Activated CD8-positive, alpha-beta memory T cell treated with anti-CD3 and anti-CD28 coated beads, Interleukin-2, amount 50 U/mL, for 1 hour (primary cell): ENCODE results near the gene KRTAP5-2.
"Not testable (repeated sequence)": the region's sequence is repeated elsewhere in the genome, so short reads cannot be mapped to it uniquely, and the experiment has no call there.

Experiments used
- DNase-seq: peaks from one replicate; pipeline ENCODE4 v3.0.0-alpha.2; 2020; ENCODE audit errors: extremely low read depth

The KRTAP5-2 gene

GRCh38 chr11:1597994-1598380 lies at the start of gene KRTAP5-2:
Gene KRTAP5-2 (minus strand): TSS chr11:1598294. CDS start chr11:1598250, 44 bp downstream.
- DNase-seq, result no peak

GRCh38 chr11:1646540-1646939 lies 48.4 kb upstream of the KRTAP5-2 start:
- DNase-seq, result not testable (repeated sequence)

DNA sequence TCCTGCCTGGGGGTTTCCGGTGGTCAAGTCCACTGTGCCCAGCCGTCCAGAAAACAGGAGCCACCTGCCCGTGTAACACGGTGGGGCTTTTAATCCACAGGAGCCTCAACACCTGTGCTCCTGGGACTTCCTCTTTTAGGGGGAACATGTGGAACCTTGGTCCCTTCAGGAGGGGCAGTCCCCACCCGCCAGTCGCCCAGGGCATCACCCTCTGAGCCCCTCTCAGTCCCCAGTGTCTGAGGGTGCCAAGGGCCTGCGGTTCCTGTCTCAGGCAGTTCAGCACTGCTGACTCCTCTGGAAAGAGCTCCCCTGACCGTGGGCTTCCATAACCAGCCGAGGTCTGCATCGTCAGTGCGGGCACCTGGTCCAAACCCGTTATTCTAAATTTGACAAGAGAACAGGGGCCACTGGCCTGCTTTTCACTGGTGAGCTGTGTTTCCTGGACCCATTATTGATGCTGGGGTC lies 47.3 kb upstream of the KRTAP5-2 start:
- DNase-seq, result no peak

DNA sequence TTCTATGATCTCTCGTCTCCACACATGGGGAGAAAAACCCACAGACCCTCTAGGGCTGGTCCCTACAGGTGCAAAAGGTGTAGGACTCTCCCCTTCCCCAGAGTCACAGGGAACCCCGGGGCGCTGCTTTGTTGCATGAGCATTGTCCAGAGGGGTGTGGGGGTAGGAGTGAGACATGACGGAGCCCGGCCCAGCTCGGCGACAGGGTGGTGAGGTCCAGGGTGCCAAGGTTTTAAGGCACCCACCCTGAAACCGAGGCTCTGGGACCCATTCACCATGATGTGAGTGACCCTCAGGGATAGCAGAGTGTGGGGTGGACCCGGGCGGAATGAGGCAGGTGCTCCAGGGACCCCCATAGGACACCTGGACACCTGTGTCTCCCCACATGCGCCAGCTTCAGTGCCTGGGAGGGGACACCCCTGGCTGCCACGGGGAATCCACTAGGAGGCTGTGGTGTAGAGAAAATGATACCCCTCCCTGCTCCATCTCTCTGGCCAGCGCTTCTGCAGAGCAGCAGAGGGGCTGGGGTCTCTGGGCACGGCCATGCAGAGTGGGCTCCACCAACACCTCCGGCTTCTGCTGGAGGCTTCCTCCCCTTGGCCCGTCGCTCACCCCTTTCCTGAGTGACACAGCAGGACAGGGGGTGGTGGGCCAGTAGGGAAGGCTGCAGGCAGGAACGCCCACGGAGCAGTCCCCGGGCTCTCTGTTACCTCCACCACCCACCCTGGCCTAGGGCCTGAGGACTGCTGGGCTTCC lies 46.7 kb upstream of the KRTAP5-2 start:
- DNase-seq, result no peak

DNA sequence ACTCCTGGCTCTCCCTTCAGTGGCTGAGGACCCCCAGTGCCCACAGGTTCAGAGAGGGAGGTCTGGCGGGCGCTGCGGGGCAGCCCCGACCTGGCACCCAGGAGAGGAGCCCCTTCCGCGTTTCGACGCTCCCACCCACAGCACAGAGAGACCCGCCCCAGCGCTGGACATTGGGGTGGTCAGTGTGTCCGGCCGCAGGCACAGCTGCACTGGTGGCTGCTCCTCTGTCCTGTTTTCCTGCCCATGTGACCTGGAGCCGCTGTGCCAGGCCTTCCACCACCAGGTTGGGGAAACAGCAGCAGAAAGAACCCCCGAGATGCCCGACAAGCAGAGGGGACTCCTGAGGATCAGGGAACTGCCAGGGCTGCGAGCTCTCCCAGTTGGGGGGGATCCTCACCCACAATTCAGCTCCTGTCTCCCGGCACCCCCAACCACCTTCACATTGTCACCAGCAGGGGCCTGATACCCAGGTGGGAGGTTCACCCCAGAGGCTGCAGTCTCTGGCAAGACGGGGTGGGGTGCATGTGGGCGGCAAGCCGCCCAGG lies 45.1 kb upstream of the KRTAP5-2 start:
- no peak for DNase-seq

DNA sequence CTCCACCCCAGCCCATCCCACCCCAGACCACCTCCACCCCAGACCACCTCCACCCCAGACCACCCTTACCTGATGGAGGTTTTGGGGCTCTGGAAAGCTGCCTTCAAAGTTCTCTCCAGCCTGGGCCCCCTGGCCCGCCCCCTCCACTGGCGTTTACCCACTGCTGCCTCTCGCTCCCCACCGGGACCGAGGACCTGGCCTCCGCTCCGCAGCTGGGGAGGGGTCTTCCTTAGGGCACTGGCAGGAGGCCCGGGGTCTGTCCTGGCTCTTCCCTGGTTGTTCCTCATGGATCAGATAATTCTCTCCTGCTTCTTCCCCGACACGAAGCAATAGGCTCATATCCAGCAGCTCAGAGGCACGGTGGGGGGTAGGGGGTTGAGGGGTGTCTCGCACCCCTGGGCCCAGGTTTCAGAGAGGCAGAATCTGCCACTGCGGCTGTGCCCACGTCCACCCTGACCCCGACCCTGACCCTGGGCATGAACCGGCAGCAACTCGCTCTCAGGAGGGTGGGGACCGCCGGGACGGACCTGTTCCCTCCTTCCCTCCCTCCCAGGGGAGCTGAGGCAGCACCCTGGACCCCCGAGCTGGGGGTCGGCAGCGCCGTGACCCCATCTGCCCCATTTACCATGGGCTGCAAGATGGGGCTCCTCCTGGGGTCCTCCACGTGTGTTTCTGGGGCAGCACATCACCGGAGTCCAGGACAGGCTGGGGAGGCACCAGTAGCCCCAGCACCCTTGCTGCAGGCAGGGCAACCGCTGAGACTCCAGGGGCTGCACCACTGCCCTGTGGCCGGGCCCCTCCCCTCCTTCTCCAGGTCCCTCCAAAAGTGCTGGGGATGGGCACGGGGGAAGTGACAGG lies 44.4 kb upstream of the KRTAP5-2 start:
- DNase-seq, result no peak

DNA sequence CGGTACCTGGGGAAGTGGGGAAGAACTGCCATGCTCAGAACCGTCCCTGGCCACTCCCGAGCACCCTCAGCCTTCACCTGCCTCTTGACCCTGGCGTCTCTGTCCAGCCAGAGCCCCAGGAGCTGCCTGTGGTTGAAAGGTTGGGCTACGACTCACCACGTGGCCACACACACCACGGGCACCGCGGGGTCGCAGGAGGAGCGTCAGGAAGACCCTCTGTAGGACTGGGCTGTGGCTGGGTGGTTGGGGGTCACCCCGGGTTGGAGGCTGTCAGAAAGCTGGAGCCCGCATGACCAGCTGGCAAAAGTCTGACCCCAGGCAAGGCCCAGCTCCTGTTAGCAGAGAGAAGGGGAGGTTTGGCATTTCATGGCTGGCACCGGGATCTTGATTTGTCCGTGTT lies 43.0 kb upstream of the KRTAP5-2 start:
- DNase-seq, result no peak

DNA sequence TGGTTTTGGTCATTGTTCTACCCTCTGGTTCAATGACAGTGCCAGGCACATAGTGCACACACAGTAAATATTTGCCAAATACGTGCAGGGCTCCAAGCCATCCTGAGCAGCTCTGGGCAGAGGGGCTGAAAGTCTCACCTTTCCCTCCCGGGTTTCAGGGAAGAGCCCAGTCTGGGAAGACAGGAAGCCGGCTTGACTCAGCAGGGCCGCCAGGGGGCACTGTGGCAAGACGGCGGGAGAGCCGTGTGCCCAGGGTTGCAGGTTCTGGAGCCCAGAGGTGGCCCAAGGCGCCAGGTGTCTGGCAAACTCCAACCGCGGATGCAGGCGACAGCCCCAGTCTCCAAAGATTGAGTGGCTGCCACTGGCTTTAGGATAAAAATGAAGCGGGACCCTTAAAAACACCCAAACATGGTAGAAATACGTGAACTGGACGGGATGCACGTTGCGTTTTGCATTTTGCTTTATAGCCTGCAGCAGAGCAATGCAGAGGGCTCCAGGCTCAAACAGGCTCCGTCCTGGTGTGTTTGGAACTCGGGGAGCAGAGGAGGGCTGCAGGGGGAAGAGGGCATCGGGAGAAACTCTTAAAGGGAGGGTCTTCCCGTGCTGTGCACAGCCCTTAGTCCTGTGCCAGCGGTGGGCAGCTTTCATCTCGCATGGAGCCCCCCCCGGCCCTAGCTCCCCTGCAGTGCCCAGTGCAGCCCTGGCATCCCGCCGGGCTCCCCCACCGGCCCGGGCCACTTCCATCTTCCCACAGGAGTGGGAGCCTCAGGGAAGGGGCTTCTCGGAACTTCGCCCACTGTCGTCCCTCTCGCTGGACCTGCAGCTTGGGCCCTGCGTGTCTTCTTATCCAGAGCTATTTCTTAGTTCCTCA lies 42.2 kb upstream of the KRTAP5-2 start:
- DNase-seq, result no peak

- DNase-seq, result no peak
These were observed 41.6 kb upstream of the KRTAP5-2 start for GRCh38 chr11:1639666-1640065.

- no peak for DNase-seq
These were observed 41.1 kb upstream of the KRTAP5-2 start for GRCh38 chr11:1639102-1639620.

GRCh38 chr11:1638344-1638743 lies 40.2 kb upstream of the KRTAP5-2 start:
- no peak for DNase-seq

DNA sequence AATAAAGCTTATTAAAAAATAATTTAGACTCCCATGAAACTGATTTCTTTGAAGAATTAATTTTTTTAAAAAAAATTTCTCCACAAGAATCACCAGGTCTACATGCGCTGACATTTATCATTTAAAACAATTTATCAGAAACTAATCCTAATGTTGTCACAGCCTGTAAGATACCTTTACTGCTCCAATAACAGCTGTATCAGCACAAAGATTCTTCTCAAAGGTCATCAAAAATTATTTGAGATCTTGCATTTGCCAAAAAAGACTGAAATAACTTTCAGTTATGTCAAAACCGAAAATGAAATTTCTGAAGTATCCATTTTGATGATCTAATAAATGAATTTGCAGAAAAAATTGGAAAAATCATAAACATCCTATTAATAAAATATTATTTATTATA lies 39.5 kb upstream of the KRTAP5-2 start:
- DNase-seq, result no peak

GRCh38 chr11:1636291-1636950 lies 38.3 kb upstream of the KRTAP5-2 start:
- no peak for DNase-seq

DNA sequence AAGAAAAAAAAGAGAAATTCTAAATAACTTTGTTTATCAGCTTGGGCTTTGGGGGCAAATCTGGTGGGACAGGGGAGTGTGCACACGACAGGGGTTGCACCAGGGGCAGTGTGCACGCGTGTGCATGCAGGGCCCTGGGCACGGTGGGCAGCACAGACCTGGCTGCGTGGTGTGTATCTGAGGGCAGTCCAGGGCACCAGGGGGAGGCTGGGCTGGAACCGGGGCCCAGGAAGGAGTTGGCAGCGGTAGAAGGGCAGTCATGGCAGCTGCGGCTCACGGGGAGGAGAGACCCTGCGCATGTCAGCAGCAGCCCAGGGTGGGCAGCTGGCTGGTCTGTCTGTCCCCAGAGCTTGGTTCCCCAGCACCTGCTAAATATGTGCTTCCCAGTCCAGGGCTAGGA lies 35.8 kb upstream of the KRTAP5-2 start:
- DNase-seq, result no peak

- DNase-seq, result no peak
These were observed 34.1 kb upstream of the KRTAP5-2 start for GRCh38 chr11:1632053-1632714.

GRCh38 chr11:1631066-1631568 lies 33.0 kb upstream of the KRTAP5-2 start:
- no peak for DNase-seq

GRCh38 chr11:1630271-1630670 lies 32.2 kb upstream of the KRTAP5-2 start:
- DNase-seq, result no peak

GRCh38 chr11:1629326-1630185 lies 31.5 kb upstream of the KRTAP5-2 start, which contains the start of gene KRTAP5-5:
Gene KRTAP5-5 (plus strand): TSS chr11:1629775. CDS start chr11:1629841, 66 bp downstream.
- no peak for DNase-seq
